Right lobe of liver (tissue), 4 donors: ENCODE results near the gene EXOC2.

Experiments used
- CTCF ChIP-seq, 4 donors: fragments of 200-600 bp in 3 of 4; fragments of 450-650 bp in 1 of 4; IDR thresholded peaks; one replicate each; pipeline versions ENCODE4 v1.5.1 to v1.8.0; 2016 to 2022; ENCODE audit warnings: antibody characterized with exemption in 4 of 4, mild to moderate bottlenecking in 2 of 4
- POLR2A ChIP-seq: fragments of 450-650 bp; IDR thresholded peaks from one replicate; pipeline ENCODE4 v1.6.1; 2017; ENCODE audit warnings: antibody characterized with exemption, mild to moderate bottlenecking
- donor health status: DM: no; HTN: no; CAD: no.
- donor health status: DM: no; HTN: no; CAD: no.
- donor health status: DM: no; HTN: yes; CAD: no.

DNA sequence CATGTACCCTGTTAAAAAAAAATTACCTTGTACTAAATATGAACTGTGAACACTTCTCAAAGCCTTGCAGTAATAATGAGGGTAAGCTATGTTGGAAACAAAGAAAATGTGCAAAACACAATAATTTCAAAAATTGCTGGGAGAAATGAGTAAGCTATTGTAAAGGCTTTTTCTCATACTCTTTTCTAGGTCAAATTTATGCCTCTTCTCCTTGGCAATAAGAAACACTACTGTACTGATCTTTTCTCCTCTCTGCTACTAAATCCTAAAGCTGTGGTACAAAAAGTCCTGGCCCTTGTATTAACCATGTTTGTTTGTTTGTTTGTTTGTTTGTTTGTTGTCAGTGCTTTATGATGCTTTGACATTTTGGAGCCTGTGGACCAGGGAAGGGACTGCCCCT lies 18.5 kb downstream of the EXOC2 start:
- TF ChIP-seq CTCF (IDR thresholded peaks at IDR 0.05) (no peak), POLR2A (no peak)
